ENCODE data around the gene MAD1L1.

The MAD1L1 gene

DNA sequence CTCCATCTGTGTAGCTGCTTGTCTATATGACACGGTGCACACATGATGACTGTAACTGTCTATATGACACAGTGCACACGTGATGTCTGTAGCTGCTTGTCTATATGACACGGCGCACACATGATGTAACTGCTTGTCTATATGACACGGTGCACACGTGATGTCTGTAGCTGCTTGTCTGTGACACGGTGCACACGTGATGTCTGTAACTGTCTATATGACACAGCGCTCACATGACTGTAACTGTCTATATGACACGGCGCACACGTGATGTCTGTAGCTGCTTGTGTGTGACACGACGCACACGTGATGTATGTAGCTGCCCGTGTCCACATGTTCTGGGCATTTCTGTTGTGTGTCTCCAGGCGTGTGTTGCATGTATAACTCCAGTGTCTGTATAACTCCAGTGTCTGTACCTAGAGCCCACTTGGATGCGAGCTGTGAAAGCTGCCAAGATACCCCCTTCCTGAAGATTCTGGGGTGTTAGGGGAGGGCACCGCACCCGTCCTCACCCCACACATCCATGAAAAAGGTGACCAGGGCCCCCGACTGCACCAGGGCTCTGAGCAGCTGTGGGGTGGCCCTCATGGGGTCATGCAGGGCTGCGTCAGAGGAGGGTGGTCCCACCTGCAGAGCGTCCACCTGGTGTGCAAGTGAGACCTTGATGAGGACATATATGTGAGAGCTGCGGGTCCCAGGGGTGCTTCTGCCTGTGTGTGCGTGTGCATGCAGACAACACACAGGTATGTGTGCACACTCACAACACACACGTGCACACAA is 424.7 kb downstream of the MAD1L1 start (continued):
- TF ChIP-seq, protein P1, sequence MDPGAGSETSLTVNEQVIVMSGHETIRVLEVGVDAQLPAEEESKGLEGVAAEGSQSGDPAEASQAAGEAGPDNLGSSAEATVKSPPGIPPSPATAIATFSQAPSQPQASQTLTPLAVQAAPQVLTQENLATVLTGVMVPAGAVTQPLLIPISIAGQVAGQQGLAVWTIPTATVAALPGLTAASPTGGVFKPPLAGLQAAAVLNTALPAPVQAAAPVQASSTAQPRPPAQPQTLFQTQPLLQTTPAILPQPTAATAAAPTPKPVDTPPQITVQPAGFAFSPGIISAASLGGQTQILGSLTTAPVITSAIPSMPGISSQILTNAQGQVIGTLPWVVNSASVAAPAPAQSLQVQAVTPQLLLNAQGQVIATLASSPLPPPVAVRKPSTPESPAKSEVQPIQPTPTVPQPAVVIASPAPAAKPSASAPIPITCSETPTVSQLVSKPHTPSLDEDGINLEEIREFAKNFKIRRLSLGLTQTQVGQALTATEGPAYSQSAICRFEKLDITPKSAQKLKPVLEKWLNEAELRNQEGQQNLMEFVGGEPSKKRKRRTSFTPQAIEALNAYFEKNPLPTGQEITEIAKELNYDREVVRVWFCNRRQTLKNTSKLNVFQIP (CRISPR knock-in tag; IDR thresholded peaks at IDR 0.05; ENCODE audit: borderline replicate concordance, low read depth): no peak
- TF ChIP-seq TCF4 (CRISPR knock-in tag; IDR thresholded peaks at IDR 0.05; ENCODE audit: borderline replicate concordance) (no peak), ESRRG (CRISPR knock-in tag; IDR thresholded peaks at IDR 0.05) (no peak)

- TF ChIP-seq CREB5 (CRISPR knock-in tag; IDR thresholded peaks at IDR 0.05; ENCODE audit: low read depth): no peak
- TF ChIP-seq CSDC2 (CRISPR knock-in tag; IDR thresholded peaks at IDR 0.05): no peak
- no peak for ATAC-seq
Observed at GRCh38 chr7:1806354-1806753, 426.4 kb downstream of the MAD1L1 start.

GRCh38 chr7:1804310-1804709 is 428.4 kb downstream of the MAD1L1 start:
- ATAC-seq: no peak

More at GRCh38 chr7:1804310-1804709, 428.4 kb downstream of the MAD1L1 start:
- TF ChIP-seq RARB (CRISPR knock-in tag; IDR thresholded peaks at IDR 0.05) (no peak), ESRRG (CRISPR knock-in tag; IDR thresholded peaks at IDR 0.05) (no peak), ZNF70 (CRISPR knock-in tag; IDR thresholded peaks at IDR 0.05) (no peak), CSRNP3 (CRISPR knock-in tag; IDR thresholded peaks at IDR 0.05) (no peak), TOX (CRISPR knock-in tag; IDR thresholded peaks at IDR 0.05; ENCODE audit: borderline replicate concordance) (no peak), ZFP30 (CRISPR knock-in tag; IDR thresholded peaks at IDR 0.05) (no peak), ZC3H10 (CRISPR knock-in tag; IDR thresholded peaks at IDR 0.05) (no peak), GLIS3 (CRISPR knock-in tag; IDR thresholded peaks at IDR 0.05) (no peak), ZNF565 (CRISPR knock-in tag; conservative IDR thresholded peaks at IDR 0.05; ENCODE audit: low read depth) (no peak), ZNF8 (CRISPR knock-in tag; IDR thresholded peaks at IDR 0.05) (no peak), CREB5 (CRISPR knock-in tag; IDR thresholded peaks at IDR 0.05; ENCODE audit: low read depth) (no peak), PPARA (CRISPR knock-in tag; IDR thresholded peaks at IDR 0.05; ENCODE audit: borderline replicate concordance) (no peak), OSR1 (CRISPR knock-in tag; IDR thresholded peaks at IDR 0.05) (no peak), ARNTL (CRISPR knock-in tag; IDR thresholded peaks at IDR 0.05; ENCODE audit: borderline replicate concordance, low read depth) (no peak), TSHZ2 (CRISPR knock-in tag; IDR thresholded peaks at IDR 0.05) (no peak), ISL1 (CRISPR knock-in tag; IDR thresholded peaks at IDR 0.05) (no peak), ZFP3 (CRISPR knock-in tag; IDR thresholded peaks at IDR 0.05) (no peak), BACH2 (CRISPR knock-in tag; IDR thresholded peaks at IDR 0.05; ENCODE audit: borderline replicate concordance) (no peak)
- TF ChIP-seq, protein P1 (CRISPR knock-in tag; IDR thresholded peaks at IDR 0.05; ENCODE audit: borderline replicate concordance, low read depth): no peak
- TF ChIP-seq, protein P2, sequence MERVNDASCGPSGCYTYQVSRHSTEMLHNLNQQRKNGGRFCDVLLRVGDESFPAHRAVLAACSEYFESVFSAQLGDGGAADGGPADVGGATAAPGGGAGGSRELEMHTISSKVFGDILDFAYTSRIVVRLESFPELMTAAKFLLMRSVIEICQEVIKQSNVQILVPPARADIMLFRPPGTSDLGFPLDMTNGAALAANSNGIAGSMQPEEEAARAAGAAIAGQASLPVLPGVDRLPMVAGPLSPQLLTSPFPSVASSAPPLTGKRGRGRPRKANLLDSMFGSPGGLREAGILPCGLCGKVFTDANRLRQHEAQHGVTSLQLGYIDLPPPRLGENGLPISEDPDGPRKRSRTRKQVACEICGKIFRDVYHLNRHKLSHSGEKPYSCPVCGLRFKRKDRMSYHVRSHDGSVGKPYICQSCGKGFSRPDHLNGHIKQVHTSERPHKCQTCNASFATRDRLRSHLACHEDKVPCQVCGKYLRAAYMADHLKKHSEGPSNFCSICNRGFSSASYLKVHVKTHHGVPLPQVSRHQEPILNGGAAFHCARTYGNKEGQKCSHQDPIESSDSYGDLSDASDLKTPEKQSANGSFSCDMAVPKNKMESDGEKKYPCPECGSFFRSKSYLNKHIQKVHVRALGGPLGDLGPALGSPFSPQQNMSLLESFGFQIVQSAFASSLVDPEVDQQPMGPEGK (CRISPR knock-in tag; IDR thresholded peaks at IDR 0.05; ENCODE audit: borderline replicate concordance): no peak

Measured in SK-N-SH treated with all-trans-retinoic acid at 6 μM for 48 hours (cell line).